HepG2 (cell line): Measurements from ENCODE around the gene JUND. TPM values are rescaled to one million over a fixed set of nuclear protein-coding genes. Genes with fewer than 3 reads are reported as not detected.

Experiments used
- CREM ChIP-seq, 2 experiments: sonication (generic) in 1 of 2; formaldehyde crosslinking in 1 of 2; IDR thresholded peaks; 2 replicates each; pipeline versions ENCODE4 v1.4.0 to v1.6.1; 2016 to 2020; ENCODE audit warnings: antibody characterized with exemption in 1 of 2, mild to moderate bottlenecking in 1 of 2, missing genetic modification reagents in 1 of 2
- GATAD1 ChIP-seq: IDR thresholded peaks from 2 replicates; pipeline ENCODE4 v1.6.1; 2016; ENCODE audit warnings: missing genetic modification reagents, missing compliant biosample characterization
- HCFC1 ChIP-seq: fragments of 150-350 bp; IDR thresholded peaks from 2 replicates; pipeline ENCODE4 v1.6.1; 2014; ENCODE audit warnings: low read depth, low read length
- HNF4G ChIP-seq, 2 experiments: sonication (generic) in 1 of 2; formaldehyde crosslinking in 1 of 2; IDR thresholded peaks; 2 replicates each; pipeline versions ENCODE4 v1.4.0 to v1.6.1; 2011 to 2020; ENCODE audit warnings: borderline replicate concordance in 2 of 2, low read depth in 2 of 2, mild to moderate bottlenecking in 2 of 2, low read length in 1 of 2, missing genetic modification reagents in 1 of 2, moderate library complexity in 1 of 2
- MEIS2 ChIP-seq: sonication (generic); formaldehyde crosslinking; IDR thresholded peaks from 2 replicates; pipeline ENCODE4 v1.9.0; 2021; ENCODE audit warnings: mild to moderate bottlenecking, missing genetic modification reagents
- SMAD3 ChIP-seq: sonication (generic); formaldehyde crosslinking; IDR thresholded peaks from 2 replicates; pipeline ENCODE4 v1.4.0; 2020; ENCODE audit warnings: missing genetic modification reagents
- TMF1 ChIP-seq: sonication (generic); formaldehyde crosslinking; IDR thresholded peaks from 2 replicates; pipeline ENCODE4 v1.8.1; 2022; ENCODE audit warnings: low read depth, missing genetic modification reagents
- ZNF124 ChIP-seq: sonication (generic); formaldehyde crosslinking; IDR thresholded peaks from 2 replicates; pipeline ENCODE4 v1.4.0; 2020; ENCODE audit warnings: missing genetic modification reagents
- ZNF260 ChIP-seq: sonication (generic); formaldehyde crosslinking; IDR thresholded peaks from 2 replicates; pipeline ENCODE4 v1.4.0; 2020; ENCODE audit warnings: missing genetic modification reagents, low read depth, mild to moderate bottlenecking, borderline replicate concordance
- ZNF292 ChIP-seq: sonication (generic); formaldehyde crosslinking; IDR thresholded peaks from 2 replicates; pipeline ENCODE4 v1.8.1; 2022; ENCODE audit warnings: mild to moderate bottlenecking, low read depth, missing genetic modification reagents, borderline replicate concordance
- ZNF331 ChIP-seq: sonication (generic); formaldehyde crosslinking; IDR thresholded peaks from 2 replicates; pipeline ENCODE4 v1.4.0; 2020; ENCODE audit warnings: missing genetic modification reagents
- ZNF432 ChIP-seq: sonication (generic); formaldehyde crosslinking; IDR thresholded peaks from 2 replicates; pipeline ENCODE4 v1.5.0; 2020; ENCODE audit warnings: missing genetic modification reagents, mild to moderate bottlenecking, borderline replicate concordance
- ZNF724P ChIP-seq: sonication (generic); formaldehyde crosslinking; IDR thresholded peaks from 2 replicates; pipeline ENCODE4 v1.8.0; 2022; ENCODE audit warnings: missing genetic modification reagents, borderline replicate concordance
- ZNF878 ChIP-seq: sonication (generic); formaldehyde crosslinking; IDR thresholded peaks from 2 replicates; pipeline ENCODE4 v1.8.1; 2023; ENCODE audit warnings: mild to moderate bottlenecking, missing genetic modification reagents, moderate library complexity
- polyA plus RNA-seq, 8 experiments: library from polyadenylated mRNA; depleted of rRNA in 3 of 8; stranded (reverse) in 7 of 8; unstranded in 1 of 8; fragments of >200 nt; fragmentation: Illumina TruSeq in 4 of 8; extraction: Trizol in 4 of 8; gene quantifications; 2 replicates each; pipeline versions ENCODE4 v1.2.1 to v1.2.3, GENCODE V29; 2011 to 2016; ENCODE audit warnings: low read depth in 4 of 8, missing spikeins in 1 of 8, mixed read lengths in 1 of 8; ENCODE audit not compliant: insufficient read depth in 1 of 8
- total RNA-seq, 5 experiments: library from RNA; depleted of rRNA; stranded (reverse); fragments of >200 nt; fragmentation: Illumina TruSeq; extraction: Trizol; gene quantifications; 2 replicates each; pipeline ENCODE4 v1.2.3, GENCODE V29; 2016; ENCODE audit warnings: low read depth in 1 of 5
- TF ChIP-seq, protein P1 (sequence below): sonication (generic); formaldehyde crosslinking; IDR thresholded peaks from 2 replicates; pipeline ENCODE4 v1.4.0; 2020; ENCODE audit warnings: mild to moderate bottlenecking, missing genetic modification reagents, borderline replicate concordance
- TF ChIP-seq, protein P2 (sequence below): sonication (generic); formaldehyde crosslinking; IDR thresholded peaks from 2 replicates; pipeline ENCODE4 v1.8.1; 2023; ENCODE audit warnings: mild to moderate bottlenecking, missing genetic modification reagents, borderline replicate concordance
- TF ChIP-seq, protein P3 (sequence below): sonication (generic); formaldehyde crosslinking; IDR thresholded peaks from 2 replicates; pipeline ENCODE4 v1.4.0; 2020; ENCODE audit warnings: mild to moderate bottlenecking, missing genetic modification reagents
- TF ChIP-seq, protein P4 (sequence below), 2 experiments: IDR thresholded peaks; 2 replicates each; pipeline ENCODE4 v1.6.1; 2011 to 2012; ENCODE audit warnings: low read length in 2 of 2, borderline replicate concordance in 1 of 2, low read depth in 1 of 2, mild to moderate bottlenecking in 1 of 2, moderate library complexity in 1 of 2

Gene JUND
- total and polyA plus RNA-seq, 2 of the 13 experiments (the other 11 are each of a cell fraction or from before 2014, with no cell fraction given): 41.2 to 59.8 TPM

DNA sequence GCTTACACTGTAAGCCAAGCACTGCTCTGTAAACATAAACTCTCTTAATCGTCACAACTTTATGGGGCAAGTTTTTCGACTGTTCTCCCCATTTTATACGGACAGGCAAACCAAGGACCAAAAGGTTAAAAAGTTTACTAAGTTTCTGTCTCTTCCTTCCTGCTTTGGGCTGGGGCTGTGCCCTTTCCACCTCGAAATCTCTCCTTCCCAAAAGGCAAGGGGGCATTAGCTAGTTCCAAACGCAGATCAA, 2.2 kb downstream of the JUND start (continued):
- TF ChIP-seq HNF4G (IDR thresholded peaks at IDR 0.05; ENCODE audit: borderline replicate concordance, low read depth, low read length) (no peak), HNF4G (CRISPR knock-in tag; IDR thresholded peaks at IDR 0.05; ENCODE audit: borderline replicate concordance, low read depth) (no peak), ZNF260 (no peak), ZNF878 (no peak), TMF1 (CRISPR knock-in tag) (peak; percentile 54; the same call in 1 of the 2 replicates), GATAD1 (CRISPR knock-in tag) (no peak), ZNF724P (CRISPR knock-in tag) (peak; percentile 58; the same call in 1 of the 2 replicates), ZNF292 (CRISPR knock-in tag) (no peak), ZNF331 (CRISPR knock-in tag) (no peak), CREM (IDR thresholded peaks at IDR 0.05) (no peak), CREM (CRISPR knock-in tag; IDR thresholded peaks at IDR 0.05) (no peak), MEIS2 (CRISPR knock-in tag) (no peak), SMAD3 (0 out of 2 replicates have a peak, but pooled peaks have one; percentile 0), ZNF124 (CRISPR knock-in tag) (no peak), HCFC1 (no peak), ZNF432 (CRISPR knock-in tag) (no peak)
- TF ChIP-seq, protein P1, sequence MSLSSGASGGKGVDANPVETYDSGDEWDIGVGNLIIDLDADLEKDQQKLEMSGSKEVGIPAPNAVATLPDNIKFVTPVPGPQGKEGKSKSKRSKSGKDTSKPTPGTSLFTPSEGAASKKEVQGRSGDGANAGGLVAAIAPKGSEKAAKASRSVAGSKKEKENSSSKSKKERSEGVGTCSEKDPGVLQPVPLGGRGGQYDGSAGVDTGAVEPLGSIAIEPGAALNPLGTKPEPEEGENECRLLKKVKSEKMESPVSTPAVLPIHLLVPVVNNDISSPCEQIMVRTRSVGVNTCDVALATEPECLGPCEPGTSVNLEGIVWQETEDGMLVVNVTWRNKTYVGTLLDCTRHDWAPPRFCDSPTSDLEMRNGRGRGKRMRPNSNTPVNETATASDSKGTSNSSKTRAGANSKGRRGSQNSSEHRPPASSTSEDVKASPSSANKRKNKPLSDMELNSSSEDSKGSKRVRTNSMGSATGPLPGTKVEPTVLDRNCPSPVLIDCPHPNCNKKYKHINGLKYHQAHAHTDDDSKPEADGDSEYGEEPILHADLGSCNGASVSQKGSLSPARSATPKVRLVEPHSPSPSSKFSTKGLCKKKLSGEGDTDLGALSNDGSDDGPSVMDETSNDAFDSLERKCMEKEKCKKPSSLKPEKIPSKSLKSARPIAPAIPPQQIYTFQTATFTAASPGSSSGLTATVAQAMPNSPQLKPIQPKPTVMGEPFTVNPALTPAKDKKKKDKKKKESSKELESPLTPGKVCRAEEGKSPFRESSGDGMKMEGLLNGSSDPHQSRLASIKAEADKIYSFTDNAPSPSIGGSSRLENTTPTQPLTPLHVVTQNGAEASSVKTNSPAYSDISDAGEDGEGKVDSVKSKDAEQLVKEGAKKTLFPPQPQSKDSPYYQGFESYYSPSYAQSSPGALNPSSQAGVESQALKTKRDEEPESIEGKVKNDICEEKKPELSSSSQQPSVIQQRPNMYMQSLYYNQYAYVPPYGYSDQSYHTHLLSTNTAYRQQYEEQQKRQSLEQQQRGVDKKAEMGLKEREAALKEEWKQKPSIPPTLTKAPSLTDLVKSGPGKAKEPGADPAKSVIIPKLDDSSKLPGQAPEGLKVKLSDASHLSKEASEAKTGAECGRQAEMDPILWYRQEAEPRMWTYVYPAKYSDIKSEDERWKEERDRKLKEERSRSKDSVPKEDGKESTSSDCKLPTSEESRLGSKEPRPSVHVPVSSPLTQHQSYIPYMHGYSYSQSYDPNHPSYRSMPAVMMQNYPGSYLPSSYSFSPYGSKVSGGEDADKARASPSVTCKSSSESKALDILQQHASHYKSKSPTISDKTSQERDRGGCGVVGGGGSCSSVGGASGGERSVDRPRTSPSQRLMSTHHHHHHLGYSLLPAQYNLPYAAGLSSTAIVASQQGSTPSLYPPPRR (CRISPR knock-in tag): no peak
- TF ChIP-seq, protein P2, sequence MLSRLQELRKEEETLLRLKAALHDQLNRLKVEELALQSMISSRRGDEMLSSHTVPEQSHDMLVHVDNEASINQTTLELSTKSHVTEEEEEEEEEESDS (CRISPR knock-in tag): 0 out of 2 replicates have a peak, but pooled peaks have one; percentile 43
- TF ChIP-seq, protein P3, sequence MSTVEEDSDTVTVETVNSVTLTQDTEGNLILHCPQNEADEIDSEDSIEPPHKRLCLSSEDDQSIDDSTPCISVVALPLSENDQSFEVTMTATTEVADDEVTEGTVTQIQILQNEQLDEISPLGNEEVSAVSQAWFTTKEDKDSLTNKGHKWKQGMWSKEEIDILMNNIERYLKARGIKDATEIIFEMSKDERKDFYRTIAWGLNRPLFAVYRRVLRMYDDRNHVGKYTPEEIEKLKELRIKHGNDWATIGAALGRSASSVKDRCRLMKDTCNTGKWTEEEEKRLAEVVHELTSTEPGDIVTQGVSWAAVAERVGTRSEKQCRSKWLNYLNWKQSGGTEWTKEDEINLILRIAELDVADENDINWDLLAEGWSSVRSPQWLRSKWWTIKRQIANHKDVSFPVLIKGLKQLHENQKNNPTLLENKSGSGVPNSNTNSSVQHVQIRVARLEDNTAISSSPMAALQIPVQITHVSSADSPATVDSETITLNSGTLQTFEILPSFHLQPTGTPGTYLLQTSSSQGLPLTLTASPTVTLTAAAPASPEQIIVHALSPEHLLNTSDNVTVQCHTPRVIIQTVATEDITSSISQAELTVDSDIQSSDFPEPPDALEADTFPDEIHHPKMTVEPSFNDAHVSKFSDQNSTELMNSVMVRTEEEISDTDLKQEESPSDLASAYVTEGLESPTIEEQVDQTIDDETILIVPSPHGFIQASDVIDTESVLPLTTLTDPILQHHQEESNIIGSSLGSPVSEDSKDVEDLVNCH (CRISPR knock-in tag): no peak
- TF ChIP-seq, protein P4, sequence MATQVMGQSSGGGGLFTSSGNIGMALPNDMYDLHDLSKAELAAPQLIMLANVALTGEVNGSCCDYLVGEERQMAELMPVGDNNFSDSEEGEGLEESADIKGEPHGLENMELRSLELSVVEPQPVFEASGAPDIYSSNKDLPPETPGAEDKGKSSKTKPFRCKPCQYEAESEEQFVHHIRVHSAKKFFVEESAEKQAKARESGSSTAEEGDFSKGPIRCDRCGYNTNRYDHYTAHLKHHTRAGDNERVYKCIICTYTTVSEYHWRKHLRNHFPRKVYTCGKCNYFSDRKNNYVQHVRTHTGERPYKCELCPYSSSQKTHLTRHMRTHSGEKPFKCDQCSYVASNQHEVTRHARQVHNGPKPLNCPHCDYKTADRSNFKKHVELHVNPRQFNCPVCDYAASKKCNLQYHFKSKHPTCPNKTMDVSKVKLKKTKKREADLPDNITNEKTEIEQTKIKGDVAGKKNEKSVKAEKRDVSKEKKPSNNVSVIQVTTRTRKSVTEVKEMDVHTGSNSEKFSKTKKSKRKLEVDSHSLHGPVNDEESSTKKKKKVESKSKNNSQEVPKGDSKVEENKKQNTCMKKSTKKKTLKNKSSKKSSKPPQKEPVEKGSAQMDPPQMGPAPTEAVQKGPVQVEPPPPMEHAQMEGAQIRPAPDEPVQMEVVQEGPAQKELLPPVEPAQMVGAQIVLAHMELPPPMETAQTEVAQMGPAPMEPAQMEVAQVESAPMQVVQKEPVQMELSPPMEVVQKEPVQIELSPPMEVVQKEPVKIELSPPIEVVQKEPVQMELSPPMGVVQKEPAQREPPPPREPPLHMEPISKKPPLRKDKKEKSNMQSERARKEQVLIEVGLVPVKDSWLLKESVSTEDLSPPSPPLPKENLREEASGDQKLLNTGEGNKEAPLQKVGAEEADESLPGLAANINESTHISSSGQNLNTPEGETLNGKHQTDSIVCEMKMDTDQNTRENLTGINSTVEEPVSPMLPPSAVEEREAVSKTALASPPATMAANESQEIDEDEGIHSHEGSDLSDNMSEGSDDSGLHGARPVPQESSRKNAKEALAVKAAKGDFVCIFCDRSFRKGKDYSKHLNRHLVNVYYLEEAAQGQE (IDR thresholded peaks at IDR 0.05; ENCODE audit: borderline replicate concordance in 1 of 2, low read depth in 1 of 2, low read length in 2 of 2): no peak
